NT2/D1 (cell line): ENCODE measurements around the gene PIK3C3.

Source experiments
- SUZ12 ChIP-seq: IDR thresholded peaks from 2 replicates; pipeline ENCODE4 v1.6.1; 2011; ENCODE audit not compliant: insufficient read length, insufficient read depth; ENCODE audit errors: extremely low read depth
- YY1 ChIP-seq: IDR thresholded peaks from 2 replicates; pipeline ENCODE4 v1.6.1; 2011; ENCODE audit not compliant: insufficient read length, insufficient read depth

DNA sequence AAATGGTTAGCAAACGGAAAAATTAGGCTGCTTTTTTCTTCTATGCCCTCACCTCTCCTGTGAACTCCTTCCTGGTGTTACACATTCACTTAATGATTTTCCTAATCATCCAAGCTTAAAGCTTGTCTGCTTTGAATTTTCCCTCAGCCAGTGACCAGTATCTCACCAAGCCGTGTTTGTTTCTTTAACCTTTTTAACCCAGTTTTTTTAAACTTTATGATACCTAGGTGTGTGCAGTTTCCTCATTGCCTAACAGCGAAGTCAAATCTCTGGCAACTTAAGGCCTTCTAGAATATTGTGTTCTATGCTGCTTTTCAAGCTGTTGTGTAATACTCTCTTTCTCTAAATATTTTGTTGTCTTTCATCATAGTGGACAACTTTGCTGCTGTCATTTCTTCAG is 113.0 kb downstream of the PIK3C3 start:
- TF ChIP-seq YY1 (no peak), SUZ12 (no peak)
